NCI-H1436 treated with DMSO at 0.1 percent for 48 hours (cell line): Measurements from ENCODE around the gene TTC39C.
"Not testable (repeated sequence)": the region's sequence is repeated elsewhere in the genome, so short reads cannot be mapped to it uniquely, and the experiment has no call there.

Experiments
- DNase-seq: peaks from one replicate; lab custom pipeline; 2025; lab: John Stamatoyannopoulos, UW

Gene TTC39C

GRCh38 chr18:24136967-24137373, 122.4 kb downstream of the TTC39C start:
- no peak for DNase-seq

GRCh38 chr18:24138409-24138788, 123.8 kb downstream of the TTC39C start:
- no peak for DNase-seq

GRCh38 chr18:24138789-24139616, 124.4 kb downstream of the TTC39C start, which contains the start of gene CABYR:
TSS of gene CABYR (plus strand) at chr18:24139062. CDS start at chr18:24143115, 4,053 bp downstream.
- DNase-seq: peak; percentile 46

- DNase-seq: no peak
These were observed 126.1 kb downstream of the TTC39C start for GRCh38 chr18:24140697-24141096.

GRCh38 chr18:24142376-24142775, 127.8 kb downstream of the TTC39C start:
- no peak for DNase-seq

- not testable (repeated sequence) for DNase-seq
These were observed 135.0 kb downstream of the TTC39C start for GRCh38 chr18:24149591-24149990.

- no peak for DNase-seq
These were observed 138.8 kb downstream of the TTC39C start for GRCh38 chr18:24153397-24153796.

- DNase-seq: no peak
These were observed 143.3 kb downstream of the TTC39C start for GRCh38 chr18:24157855-24158254.

- DNase-seq: no peak
These were observed 145.5 kb downstream of the TTC39C start for GRCh38 chr18:24160086-24160485.

- no peak for DNase-seq
These were observed 146.8 kb downstream of the TTC39C start for GRCh38 chr18:24161304-24161703.

- no peak for DNase-seq
These were observed 153.9 kb downstream of the TTC39C start for GRCh38 chr18:24168496-24168895.

- DNase-seq: no peak
These were observed 155.8 kb downstream of the TTC39C start for GRCh38 chr18:24170360-24170759.

GRCh38 chr18:24173997-24174396, 159.4 kb downstream of the TTC39C start:
- DNase-seq: no peak

GRCh38 chr18:24176727-24177416, 162.3 kb downstream of the TTC39C start:
- DNase-seq: no peak

- DNase-seq: no peak
These were observed 163.1 kb downstream of the TTC39C start for GRCh38 chr18:24177499-24178133.

GRCh38 chr18:24180048-24180447, 165.5 kb downstream of the TTC39C start:
- no peak for DNase-seq

- no peak for DNase-seq
These were observed 167.3 kb downstream of the TTC39C start for GRCh38 chr18:24181806-24182205.
